GM21786 (cell line): ENCODE measurements around the gene SELENOO.

ENCODE experiments used
- ATAC-seq: cut with Tn5 transposase; IDR thresholded peaks from one replicate; pipeline ENCODE4 v1.9.1; 2021; ENCODE audit not compliant: unreplicated experiment

The SELENOO gene

DNA sequence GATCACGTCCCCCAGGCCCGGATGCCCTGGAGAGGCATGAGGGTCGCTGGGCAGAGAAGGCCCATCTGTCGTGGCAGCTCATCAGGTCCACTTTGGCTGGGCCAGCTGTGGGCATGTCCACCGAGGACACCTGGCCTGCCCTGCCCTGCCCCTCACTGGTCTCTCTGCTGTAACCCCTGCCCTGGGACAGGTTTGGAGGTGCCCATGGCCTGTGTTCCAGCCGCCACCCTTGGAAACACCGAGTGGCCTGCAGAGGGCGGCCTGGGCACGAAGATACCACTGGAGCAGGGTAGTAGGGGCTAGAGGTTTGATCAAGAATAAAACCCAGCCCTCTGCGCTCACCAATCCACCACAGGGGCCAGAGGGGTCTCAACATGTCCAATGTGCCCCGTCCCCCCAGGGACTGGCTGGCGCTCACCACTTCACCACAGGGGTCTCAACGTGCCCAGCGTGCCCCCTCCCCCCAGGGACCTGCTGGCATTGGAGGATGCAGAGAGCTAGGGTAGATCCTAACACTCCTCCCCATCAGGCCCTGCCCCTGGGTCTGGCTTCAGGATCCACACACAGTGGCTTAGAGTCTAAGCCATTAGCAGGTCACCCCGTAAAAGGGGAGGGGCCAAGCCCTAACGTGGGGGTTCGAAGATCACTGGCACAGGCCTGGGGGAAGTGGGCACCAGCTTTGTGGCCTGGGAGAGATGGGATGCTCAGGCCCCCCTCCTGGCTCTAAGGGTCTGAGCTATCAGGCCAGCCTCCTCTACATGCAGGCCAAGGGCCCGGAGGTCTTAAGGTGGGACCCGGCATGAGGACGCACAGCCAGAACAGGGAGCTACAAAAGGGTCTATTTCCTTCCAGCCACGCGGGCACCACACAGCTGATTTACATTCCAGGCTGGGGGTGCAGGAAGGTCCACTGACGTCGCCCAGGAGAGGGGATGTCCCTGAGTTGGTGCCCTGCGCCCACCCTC lies 51.6 kb downstream of the SELENOO start:
- no peak for ATAC-seq

DNA sequence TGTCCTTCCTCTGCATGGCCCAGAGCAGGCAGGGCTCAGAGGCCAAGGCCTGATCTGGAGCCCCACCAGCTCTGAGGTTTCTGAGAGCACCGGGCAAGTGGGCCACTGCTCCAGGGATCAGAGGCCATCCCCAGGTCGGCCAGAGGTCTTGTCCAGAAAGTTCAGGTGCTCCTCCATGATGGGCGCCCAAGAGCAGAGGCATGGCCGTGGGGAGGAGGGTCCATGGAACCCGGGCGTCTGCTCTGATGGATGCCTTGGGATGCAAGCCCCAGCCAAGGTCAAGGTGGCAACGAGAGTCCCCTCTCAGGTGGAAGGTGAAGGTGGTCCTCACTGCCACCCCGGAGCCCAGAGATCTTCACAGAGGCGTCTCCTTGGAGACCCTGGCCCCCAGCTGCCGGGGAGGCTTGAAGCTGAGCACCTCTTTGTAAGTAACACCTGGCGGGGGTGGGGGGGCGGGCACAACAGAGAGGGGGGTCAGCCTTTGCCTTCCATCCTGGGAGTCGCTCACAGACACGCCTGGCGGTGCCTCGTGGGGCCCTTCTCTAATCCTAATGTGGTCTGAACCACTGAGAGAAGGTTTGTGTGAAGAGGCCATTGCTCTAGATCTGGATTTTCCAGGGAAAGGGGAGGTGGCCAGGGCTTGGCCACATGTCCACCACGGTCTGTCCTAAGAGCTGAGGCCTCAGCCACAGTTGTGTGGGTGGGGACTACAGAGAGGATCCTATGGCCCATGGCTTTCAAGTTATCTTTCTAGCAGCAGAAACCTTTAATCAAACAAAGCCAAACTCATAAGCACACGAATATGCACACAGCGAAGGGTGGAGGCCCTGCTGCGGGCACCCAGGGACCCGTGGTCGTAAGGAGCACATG lies 52.5 kb downstream of the SELENOO start:
- no peak for ATAC-seq

DNA sequence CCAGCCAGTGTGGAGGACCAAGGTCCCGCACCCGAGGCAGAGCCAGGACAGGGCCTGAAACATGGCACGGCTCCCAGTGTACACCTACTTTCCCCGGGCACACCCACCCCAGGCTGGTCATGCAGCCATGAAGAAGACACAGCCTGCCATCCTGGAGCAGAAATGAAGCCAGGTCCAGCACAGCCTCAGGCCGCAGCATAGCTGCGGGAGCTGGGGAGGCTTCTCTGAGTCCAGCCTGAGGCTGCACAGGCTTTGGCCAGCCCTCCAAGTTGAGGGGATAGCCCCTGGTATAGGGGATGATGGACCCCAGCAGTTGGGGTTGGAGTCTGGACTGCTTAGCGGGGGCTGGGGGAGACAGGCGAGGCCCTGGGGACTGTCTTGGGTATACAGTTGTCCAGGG lies 53.1 kb downstream of the SELENOO start:
- ATAC-seq: no peak

DNA sequence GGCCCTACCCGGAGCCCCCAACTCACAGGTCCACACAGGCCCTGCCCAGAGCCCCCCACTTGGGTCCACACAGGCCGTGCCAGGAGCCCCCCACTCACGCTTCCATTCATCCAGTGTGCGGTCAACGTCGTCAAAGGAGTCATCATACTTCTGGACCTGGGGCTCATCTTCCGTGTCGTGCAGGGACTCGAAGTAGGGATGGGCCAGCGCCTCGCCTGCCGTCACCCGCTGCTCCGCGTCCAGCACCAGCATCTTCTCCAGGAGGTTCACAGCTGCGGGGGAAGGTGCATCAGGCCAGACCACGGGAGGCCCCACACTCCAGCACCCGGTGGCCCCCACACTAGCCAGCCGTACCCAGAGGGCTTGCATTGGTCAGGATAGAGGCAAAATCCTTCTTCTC lies 54.3 kb downstream of the SELENOO start:
- no peak for ATAC-seq

DNA sequence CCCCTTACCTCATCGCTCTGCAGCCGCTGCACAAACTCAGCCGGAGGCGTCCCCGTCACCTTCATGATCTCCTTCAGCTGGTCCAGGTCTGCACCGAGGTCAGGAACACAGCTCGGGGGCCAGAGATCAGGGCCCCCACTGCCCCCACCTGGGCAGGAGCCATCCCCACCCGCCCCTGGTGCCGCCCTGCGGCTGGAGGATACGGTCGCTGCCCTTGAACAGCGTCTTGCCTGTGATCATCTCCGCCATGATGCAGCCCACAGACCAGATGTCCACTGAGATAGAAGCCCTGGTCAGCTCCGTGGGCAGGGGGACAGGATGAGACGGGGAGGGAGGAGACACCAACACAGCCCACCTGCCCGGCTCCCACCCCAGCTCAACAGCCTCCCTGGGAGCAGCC lies 54.8 kb downstream of the SELENOO start:
- no peak for ATAC-seq

DNA sequence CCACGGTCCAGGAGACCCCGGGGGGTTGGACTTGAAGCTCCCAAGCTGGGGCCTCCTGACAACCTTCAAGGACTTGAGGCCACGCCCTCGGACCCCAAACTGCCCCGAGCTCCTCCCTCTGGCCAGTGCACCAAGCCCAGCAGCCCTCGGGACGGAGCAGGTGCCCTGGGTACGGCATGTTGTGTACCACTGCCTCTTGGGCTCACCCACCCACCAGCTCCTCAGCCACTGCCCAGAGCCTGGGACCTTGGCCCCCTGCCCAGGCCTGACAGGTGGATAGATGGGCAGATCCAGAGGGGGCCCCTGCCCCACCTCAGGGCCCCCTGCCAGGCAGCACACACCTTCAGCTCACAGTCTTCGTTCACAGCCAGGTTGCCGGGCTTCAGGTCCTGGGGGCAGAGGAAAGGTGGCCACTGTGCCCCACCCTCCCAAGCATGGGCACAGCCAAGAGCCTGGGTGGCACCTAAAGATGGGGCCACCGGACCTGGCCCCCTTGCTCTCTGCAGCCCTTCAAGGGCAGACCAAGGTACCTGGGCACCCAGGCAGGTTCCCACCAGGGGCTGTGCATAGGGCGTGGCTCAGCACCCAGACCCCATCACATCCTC lies 55.5 kb downstream of the SELENOO start:
- ATAC-seq: no peak

DNA sequence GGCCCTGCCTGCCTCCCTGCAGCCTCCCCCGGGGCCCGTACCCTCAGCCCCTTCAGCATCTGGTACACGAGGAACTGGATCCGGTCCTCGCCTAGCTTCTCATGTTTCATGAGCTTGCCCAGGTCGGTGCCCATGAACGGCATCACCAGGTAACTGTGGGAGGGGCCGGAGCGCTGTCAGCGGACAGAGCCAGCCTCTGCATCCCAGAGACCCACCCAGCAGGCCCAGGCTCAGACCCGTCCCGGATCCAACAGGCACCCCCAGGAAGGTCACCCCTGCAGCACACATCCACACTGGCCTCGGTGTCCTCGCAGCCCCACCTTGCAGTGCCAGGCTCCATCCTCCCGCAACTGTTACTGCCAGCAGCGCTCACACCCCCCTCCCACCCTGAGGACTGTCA lies 56.2 kb downstream of the SELENOO start:
- ATAC-seq: no peak

DNA sequence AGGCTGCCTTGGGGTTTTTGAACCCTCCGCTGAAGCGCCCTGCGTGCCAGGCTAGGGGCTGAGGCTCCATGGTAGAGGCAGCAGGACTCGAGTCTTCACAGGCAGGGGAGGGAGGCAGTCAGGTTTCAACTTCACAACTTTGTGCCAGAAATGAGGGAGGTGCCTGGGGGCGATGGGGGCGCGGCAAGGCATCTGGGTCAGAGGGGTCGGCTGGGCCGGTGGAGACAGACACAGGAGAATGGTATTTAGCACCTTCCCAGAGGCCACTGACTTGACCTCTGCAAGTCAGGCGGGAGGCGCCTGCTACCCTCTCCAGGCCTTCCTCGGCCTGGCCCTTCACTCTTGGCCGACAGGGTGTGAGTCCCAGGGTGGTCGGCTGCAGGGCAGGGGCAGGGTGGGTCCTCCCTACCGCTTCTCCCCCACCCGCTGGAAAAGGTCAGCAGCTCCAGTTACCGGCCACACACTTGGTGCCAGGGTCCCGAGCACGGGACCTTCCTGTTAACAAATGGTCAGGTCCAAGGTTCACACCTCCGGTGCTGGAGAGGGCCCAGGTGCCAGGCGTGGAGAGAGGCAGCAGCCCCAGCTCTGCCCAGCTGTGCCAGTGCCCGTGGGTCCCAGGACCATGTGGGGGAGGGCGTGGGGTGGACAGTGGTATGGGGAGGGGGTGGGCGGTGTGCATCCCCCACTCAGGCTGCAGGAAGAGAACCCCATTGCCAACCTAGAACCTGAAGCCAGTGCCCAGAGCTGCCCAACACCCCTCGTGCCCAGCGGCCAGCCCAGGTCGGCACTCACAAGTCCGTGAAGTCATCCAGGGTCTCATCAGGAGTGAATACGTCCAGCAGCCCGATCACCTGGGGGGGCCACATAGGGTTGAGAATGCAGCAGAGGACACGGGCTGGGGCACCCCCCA lies 56.9 kb downstream of the SELENOO start:
- no peak for ATAC-seq

DNA sequence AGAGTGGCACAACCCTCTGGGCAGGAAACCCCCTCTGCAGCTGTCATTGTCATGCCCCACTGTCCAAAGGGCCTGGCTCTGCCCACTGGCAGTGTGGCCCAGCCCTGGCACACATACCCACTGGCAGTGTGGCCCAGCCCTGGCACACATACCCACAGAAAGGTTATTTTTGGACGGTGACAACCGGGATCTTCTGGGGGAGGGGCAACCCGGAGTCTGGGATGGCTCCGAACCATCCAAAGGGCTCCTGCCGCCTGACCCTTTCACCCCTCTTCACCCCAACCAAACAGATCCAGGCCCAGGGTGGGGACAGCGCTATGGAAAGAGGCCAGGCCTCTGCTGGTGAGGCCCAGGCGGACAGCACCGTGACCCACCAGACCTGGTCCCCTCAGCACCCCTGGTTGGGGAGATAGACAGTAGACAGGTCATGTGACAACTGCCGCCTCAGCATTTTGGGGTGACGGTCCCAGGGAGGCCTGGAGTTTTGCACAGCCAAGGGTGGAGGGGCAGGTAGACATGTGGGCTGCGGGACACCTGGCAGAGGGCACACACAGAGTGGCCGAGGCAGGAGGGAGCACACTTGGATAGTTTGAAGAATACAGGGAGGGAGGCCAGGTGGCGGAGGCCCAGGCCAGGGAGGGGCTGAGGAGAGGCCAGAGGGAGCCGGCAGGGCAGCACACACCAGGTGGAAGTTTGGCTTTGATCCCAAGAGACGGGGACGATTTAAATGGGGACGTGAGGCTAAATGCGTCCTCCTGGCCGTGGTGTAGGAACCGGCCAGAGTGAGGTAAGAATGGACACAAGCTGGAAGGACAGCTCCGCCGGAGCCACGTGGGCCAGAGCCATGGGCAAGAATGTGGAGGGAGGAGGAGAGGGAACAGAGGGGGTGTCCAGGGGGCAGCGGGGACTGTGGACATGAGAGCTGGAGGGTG lies 57.8 kb downstream of the SELENOO start:
- no peak for ATAC-seq

DNA sequence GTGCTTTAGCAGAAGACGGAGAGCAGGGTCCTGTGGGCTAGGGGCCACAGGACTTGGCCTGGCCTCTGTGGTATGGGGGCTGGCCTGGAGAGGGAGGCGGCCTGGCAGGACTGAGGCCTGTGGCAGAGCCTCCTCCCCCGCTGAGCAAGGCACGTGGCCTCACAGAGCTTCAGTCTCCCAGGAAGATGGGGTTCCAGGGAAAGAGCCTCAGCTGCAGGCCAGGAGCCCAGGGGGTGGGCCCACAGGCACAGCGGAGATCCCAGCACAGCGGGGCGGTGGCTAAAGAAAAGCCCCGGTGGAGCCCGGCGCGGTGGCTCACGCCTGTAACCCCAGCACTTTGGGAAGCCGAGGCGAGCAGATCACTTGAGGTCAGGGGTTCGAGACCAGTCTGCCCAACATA lies 58.5 kb downstream of the SELENOO start:
- no peak for ATAC-seq

DNA sequence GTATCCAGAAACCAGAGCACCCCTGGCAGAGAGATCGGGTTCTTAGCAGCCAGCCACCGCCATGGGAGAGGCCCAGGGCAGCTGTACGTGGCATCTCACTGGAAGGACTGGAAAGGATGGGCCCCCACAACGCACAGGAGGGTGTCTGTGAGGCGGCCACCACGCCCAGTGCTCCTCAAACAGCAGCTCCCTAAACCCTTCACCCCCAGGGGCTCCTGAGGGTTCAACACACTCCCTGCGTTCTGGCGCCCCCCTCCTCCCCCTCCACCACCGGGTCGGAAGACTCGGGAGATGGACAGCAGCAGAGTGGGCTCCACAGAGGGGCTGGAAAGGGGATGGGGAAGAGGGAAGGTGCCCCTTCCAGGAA lies 59.6 kb downstream of the SELENOO start:
- ATAC-seq: no peak

DNA sequence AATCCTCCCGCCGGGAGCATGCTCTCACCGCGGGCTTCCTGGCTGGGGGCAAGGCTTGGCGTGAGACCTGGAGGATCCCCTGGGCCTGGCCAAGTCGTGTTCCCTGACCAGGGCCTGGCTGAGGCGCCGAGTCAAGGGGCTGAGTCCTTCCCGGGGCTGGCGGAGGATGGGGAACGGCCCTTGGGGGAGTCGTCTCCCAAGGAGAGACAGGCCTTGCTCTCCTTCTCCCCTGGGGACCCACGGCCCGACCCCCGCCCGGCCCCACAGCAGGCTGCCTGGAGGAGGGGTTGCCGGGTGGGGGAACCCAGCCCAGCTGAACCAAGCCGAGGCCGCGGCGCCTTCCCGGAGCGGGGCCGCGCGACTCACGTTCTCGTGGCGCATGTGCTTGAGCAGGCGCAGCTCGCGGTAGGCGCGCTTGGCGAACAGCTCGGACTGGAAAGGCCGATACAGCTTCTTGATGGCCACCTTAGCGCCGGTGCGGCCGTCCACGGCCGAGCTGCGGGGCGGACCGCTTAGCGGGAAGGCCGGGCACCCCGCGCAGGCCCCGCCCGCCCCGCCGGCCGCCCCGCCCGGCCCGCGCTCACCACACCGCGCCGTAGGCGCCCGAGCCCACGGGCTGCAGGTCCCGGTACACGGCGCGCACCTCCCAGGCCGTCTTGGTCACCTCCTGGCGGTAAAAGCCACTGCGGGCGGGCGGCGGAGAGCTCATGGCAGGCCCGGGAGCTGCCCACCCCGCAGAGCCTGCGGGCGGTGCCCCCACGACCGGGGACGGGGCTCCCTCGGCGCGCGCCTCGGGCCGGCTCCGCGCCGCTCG lies 60.2 kb downstream of the SELENOO start:
- ATAC-seq: no peak

DNA sequence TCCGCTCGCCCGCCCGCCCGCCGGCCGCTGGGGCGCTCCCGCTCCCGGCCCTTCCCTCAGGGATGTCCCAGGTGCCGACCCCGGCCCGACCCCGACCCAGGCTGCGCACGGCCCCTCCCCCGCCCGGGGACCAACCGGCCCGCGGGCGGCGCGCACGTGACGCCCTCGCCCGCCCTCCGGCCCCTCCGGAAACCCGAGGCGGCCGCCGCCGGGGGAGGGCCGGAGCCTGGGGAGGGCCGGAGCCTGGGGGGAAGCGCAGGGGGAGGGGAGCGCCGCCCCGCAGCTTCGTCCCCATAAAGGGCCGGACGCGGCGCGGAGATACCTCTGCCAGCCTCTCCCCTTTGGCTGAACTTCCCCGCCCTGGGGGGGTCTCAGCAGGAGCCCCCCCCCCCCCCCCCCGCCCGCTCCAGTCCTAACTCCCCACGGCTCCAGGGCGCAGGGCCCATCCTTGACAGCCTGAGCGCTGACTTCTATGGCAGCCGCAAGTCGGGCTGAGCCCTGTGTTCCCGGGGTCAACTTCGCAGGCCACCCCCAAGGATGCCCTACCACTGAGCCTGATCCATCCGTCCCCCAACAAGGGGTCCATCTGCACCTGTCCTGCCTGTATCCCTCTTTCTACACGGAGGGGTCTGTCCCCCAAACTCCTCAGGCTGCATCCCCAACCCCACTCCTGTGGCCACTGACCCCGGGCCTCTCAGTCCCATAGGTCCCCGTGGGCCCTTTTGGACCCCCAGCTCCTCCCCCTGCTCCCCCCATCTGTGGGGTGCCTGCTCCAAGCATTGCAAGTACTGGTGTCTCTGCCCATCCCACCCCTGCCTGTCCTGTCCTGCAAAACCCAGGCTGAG lies 61.0 kb downstream of the SELENOO start, which contains the start of gene MAPK12:
Gene MAPK12 (minus strand): TSS at position 69 of the 845 bp plus-strand sequence. CDS start 174 bp downstream, outside the sequence.
- no peak for ATAC-seq

DNA sequence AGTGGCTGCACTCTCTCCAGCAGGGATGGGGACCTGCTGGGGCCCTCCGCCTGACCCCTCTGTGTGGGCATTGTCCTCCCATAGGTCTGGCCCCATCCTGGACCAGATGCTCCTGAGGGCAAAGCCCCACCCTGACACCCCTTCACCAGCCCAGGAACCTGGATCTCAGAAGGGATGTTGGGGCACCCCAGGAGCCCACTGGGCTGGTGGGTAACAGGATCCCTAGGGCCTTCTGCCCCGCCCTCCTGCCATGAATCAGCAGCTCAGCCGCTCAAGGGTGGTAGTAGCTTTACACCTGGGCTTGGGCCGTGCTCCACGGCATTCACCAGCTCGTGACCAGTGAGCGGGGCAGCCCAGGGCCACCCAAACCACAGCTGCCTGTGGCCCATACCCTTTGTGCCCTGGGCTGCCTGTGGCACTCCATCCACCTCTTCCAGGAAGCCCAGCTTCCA lies 61.7 kb downstream of the SELENOO start:
- no peak for ATAC-seq

DNA sequence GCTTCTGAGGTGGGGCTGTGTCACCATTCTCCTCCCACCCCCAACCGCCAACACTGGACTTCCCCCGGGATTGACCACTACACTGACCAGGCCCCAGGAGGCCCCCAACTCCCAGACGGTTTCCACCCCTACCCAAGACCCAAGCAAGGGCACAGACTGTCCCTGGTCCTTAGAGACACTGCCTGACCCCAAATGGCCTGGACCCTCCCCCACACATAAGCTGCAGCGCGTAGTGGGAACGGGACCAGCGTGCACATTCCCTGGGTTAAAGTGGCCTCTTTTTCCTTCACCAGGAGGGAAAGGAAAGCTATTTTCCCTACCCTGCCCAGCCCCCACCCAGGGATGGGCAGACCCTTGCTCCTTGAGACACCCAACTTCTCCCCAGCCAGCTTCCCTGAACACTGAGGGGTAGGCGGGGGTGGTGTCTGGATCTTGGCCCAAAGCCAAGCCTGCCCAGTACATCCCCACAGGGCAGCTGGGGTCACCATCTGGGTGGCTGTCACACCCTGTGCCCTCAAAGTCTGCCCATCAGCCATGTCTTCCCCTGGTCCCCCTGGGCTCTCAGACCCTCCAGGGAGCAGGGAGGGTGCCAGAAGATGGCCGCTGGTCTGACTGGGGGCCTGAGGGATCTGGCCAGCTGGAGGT lies 62.3 kb downstream of the SELENOO start:
- no peak for ATAC-seq

DNA sequence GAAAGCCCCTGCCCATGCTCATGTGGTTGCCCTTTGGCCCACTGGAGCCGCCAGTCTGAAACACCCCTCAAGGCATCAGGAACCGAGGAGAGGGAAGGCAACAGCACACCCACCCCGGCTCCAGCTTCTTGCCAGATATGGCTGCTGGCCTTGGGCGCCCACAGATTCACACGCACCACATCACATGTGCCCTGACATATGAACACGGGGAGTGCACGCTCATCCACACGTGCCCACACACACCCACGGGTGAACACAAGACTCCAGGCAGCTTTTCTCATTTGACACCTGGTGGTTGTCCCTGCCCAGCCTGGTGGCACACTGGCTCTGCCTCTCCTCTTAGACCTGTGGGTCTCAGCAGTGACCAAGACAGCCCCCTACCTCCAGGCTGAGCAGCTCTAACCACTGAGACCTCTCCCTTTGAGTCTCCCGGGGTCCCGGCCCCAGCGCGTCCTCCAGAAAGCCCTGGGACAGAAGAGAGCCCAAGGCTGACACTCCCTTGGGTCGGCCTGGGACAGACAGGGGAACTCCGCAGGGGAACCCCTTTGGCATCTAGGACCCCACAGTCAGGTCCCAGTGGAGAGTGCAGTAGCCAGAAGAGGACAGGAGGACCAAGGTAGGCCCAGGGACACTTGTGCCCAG lies 63.4 kb downstream of the SELENOO start:
- ATAC-seq: no peak
